ENCODE data around the gene TMEM30A.

GRCh38 chr6:75211920-75212590 lies 72.5 kb downstream of the TMEM30A start:
- TF ChIP-seq CTCF (conservative IDR thresholded peaks at IDR 0.05 in 1 of 2, IDR thresholded peaks at IDR 0.05 in 1 of 2; ENCODE audit: extremely low read depth in 1 of 2, insufficient read depth in 1 of 2, low read depth in 1 of 2, low read length in 2 of 2) (no peak), EZH2 (IDR thresholded peaks at IDR 0.05; ENCODE audit: borderline replicate concordance, low read length) (no peak)

Data from mammary epithelial cell (primary cell).